HG02759 (cell line): ENCODE results near the gene STPG1.

ENCODE experiments used
- ATAC-seq: cut with Tn5 transposase; IDR thresholded peaks from one replicate; pipeline ENCODE4 v1.9.1; 2021; ENCODE audit warnings: mild to moderate bottlenecking, moderate library complexity; ENCODE audit not compliant: unreplicated experiment

Gene STPG1

GRCh38 chr1:24374891-24375786 is 38.4 kb downstream of the STPG1 start:
- ATAC-seq = no peak

- no peak for ATAC-seq
Measured at GRCh38 chr1:24373710-24374109, 39.9 kb downstream of the STPG1 start.

DNA sequence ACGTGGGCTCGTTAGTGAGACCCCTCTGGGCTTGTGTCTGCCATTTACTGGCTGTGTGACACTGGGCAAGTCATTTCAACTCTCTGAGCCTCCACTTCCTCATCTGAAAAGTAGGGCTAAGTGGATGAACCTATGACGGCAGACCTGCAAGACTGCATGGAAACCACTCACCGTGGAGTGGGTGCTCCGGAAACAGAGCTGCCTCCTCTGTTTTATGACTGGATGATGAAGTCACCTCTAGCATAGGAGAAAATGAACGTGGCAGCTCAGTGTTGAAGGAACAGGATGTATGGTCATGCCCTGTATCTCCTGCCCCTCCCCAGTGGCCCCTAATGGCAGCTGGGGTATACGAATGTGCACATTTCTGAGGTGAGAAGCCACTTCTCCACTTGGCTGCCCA is 40.5 kb downstream of the STPG1 start:
- no peak for ATAC-seq

DNA sequence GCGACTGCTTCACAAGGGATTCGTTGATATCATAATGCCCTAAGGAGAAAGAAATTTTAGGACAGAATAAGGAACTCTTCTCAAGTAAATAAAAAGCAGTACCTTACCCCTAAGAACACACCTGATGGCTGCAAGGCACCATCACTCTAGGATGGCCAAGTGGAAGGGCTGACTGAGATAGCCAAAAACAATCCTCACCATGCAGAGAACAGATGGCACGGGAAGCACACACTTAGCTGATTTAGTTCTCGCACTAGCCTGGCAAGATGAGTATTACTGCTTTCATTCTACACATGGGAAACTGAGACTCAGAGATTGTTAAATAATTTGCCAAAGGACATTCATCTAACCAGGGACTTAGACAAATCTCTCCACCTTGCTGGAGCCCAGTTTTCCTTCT is 43.8 kb downstream of the STPG1 start:
- ATAC-seq = no peak

DNA sequence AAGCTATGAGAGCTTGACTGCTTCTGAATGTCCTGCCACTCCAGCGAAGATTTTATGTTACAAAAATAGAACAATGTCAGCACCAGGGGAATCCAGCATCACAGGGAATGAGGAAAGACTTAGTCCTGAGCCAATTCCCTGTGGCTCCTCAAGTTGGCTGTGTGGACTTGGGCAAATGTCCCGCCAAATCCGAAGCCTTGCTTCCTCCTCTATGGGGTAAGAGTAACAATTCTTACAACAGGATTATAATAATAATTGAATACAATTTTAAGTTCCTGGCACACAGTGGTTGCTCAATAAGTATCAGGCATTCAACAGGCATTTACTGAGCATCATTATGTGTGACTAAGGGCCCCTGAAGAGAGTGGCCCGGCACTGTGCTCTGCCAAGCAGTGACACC is 44.4 kb downstream of the STPG1 start:
- ATAC-seq = no peak

- no peak for ATAC-seq
Measured at GRCh38 chr1:24366707-24367106, 46.9 kb downstream of the STPG1 start.

DNA sequence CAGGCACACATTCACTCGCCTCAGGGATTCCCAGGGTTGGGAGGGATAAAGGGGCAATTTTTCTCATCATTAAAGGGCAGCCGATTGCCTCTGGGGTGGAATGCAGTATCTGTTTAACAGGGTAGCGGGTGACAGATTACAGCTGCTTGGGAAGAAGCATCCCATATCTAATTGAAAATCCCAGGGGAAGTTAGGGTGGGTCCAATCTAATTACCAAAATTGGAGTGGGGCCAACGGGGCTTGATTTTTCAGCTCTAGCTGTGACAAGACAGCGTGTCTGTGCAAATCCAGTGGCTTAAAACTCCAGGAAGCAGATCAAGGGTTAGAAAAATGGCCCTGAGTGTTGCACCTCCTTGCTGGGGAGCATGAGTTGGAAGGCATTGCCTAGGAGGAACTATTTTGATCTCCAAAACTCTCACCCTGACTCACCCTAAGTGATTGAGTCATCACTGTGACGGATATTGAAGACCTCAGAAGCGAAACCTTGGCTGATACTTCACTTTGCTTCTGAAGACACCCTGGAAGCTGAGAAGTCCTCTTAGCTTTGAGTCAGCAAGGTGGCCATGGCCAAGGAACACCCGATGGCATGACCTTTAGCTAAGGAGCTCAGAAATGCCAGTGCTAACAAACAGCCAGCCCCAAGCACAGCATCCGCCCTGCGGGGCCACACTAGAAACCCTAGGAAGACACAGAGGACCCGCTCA is 48.5 kb downstream of the STPG1 start:
- peak; percentile 52 for ATAC-seq

- ATAC-seq = no peak
Measured at GRCh38 chr1:24364605-24364974, 49.0 kb downstream of the STPG1 start.

DNA sequence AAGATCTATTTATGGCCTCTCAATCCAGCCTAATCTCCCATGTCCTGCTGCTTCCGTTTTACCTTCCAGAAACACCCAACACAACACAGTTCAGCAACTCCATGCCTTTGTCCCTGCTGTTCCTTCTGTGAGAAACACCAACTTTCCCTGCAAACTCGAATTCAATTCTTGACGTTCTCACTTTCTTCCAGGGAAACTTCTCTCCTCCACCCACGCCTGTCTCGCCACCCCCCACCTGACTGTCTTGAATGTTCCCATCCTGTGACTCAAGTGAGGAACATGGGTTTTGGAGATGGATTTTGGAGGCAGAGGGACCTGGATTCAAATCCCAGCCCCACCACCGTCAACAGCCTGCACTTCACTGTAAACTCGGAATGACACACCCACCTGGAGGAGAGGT is 49.6 kb downstream of the STPG1 start:
- no peak for ATAC-seq

DNA sequence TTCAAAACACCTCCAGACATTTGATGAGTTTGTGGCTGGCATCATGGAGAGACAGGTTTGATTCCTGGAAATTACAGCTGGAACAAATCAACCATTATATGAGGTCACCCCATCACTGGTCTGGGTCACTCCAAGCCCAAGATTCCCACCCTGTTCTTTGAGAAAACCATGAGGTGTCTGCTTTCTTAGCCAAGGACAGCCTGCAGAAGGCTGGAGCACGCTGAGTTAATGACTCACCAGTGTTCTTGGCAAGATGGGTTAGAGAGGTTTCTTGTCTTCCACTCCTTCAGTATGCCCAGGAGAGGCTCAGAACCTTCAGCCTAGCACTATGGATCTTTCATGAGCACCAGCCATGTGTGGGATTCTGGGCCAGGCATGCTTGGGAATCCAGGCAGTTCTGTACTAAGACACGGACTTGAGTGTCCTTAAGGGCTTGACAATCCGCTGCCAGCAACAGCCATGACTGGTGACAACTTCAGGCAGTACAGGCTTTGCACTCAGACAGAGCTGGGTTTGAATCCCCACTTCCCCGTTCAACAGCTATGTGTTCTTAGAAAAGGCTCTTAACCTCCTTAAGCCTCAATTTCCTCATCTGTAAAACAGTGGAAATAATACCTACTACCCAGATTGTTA is 50.5 kb downstream of the STPG1 start:
- no peak for ATAC-seq

- no peak for ATAC-seq
Measured at GRCh38 chr1:24362396-24362795, 51.2 kb downstream of the STPG1 start.

DNA sequence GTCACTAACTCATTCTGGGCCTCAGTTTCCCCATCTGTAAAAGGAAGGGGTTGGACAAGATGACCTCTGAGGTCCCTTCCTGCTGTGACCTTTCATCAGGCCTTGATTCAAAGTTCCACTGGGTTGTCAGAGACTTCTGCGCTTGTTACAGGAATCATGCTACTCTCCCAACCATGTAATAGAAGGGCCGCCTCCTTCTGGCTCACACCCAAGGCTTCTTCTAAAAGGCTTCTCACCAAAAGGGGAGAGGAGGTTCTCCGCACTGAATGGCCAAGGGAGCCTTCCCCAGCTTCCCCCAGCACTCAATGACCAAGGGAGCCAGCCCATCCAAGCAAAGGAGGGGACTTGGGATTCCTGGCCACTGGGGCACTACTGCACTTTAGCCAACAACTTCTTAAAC is 51.8 kb downstream of the STPG1 start:
- no peak for ATAC-seq

DNA sequence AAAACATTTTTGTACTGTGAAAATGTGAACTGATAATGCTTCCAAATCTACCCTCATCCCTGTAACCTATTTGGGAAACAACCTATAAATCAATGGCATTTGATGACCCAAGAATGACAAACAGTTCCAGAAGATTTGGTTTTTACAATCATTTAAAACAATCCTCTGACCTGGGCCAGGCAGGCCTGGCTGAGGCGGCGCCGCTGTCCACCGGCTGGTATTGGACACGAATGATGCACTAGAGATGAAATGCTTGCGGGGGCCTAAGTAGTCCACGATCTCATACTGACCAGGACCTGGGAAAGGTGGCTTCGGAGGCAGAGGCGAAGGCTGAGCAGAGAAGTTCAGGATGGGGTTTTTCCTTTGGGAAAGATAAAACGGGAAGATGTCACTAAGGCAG is 52.9 kb downstream of the STPG1 start:
- ATAC-seq = no peak

DNA sequence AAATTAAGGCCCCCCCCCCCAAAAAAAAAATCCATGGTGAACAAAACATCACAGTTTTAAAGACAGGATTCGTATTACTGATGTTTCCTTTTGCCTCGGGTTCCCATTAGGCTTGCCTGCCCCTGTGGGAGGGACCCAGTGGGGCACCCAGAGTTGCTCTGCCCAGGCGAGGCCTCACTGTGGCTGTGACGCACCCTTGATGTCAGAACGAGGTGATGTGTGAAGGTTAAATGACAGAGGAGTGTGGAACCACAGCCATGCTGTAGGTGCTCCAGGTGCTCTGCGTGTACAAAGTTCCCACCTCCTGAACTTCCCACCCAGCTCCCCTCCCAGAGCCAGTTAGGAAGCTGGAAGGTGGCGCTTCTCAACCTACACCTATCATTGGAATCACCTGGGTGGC is 56.5 kb downstream of the STPG1 start:
- ATAC-seq = no peak

DNA sequence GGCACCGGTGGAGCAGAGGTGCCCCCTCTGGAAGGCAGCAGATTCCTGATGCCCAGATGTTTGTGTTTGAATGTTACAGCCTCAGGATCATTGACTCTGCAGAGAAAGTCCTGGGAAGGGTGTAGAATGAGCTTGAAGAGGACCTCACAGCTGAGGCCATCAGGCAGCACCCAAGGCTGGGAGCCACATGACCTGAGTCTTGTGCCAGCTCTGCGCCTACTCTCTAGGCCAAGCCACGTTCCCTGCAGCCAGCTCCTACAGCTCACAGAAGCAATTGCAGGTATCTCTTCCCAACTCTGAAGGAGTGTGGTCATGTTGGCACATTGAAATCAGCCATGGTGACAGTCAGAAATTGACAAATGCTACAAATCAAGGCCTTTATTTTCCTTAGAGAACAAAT is 58.1 kb downstream of the STPG1 start:
- no peak for ATAC-seq

DNA sequence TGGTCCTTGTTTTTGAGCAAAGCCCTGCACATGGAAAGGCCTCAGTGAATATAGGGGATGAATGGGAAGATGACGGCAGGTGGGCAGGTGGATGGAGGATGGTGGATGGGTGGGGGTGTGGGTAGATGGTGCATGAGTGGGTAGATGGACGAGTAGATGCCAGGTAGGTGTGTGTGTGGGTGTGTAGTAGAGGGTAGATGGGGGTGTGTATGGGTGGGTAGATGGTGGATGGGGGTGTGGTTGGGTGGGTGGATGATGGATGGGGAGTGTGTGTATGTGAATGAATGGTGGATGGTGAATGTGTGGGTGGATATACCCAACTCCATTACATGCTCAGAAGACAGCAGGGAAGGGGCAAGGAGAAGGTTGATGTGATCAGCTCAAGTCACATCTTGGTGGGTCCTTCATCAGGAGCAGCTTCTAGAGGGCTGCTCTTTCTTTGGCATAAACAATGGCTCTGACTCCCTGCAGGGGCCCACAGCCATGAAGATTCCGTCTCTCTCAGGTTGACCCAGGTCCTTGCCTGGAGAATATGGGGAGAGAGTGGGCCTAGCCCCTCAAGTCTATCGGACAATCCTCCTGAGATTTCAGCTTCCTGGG is 60.2 kb downstream of the STPG1 start:
- ATAC-seq = no peak

- no peak for ATAC-seq
Measured at GRCh38 chr1:24351918-24352627, 61.5 kb downstream of the STPG1 start.

- no peak for ATAC-seq
Measured at GRCh38 chr1:24351247-24351646, 62.3 kb downstream of the STPG1 start.

GRCh38 chr1:24349891-24350290 is 63.7 kb downstream of the STPG1 start:
- ATAC-seq = no peak

DNA sequence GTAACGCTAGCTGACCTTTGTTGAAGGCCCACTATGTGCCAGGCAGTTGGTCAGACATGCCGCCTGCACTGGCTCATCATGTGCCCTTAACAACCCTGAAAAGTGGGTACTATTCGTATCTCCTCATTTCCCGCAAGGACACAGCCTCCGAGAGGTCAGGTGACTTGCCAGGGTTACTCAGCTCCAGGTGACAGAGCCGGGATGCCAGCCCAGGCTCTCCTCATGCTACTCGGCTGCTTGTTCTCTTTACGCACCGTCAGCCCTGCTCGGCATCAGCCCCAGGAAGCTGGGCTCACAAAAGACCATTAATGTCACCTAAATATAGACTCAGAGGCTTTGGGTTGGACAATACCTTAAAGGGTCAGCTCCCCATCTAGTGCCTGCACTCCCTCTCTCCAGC is 65.4 kb downstream of the STPG1 start:
- ATAC-seq = no peak
